Omental fat pad (tissue), 4 donors: ENCODE results near the gene FBXO47. TPM values are rescaled to one million over a fixed set of nuclear protein-coding genes. Genes with fewer than 3 reads are reported as not detected.

Experiments
- ATAC-seq: fragments of 150-250 bp; one replicate; pipeline ENCODE4 v1.9.1; 2016; ENCODE audit warnings: mild to moderate bottlenecking, moderate library complexity; ENCODE audit not compliant: low FRiP score
- DNase-seq: peaks from one replicate; pipeline ENCODE4 v3.0.0-alpha.2; 2019; ENCODE audit warnings: low spot score
- CTCF ChIP-seq, 3 donors: fragments of 450-650 bp; IDR thresholded peaks; one replicate each; pipeline ENCODE4 v1.5.1; 2016 to 2017; ENCODE audit warnings: antibody characterized with exemption in 3 of 3, mild to moderate bottlenecking in 3 of 3, moderate library complexity in 2 of 3
- total RNA-seq, 4 donors: library from RNA; depleted of rRNA; stranded (reverse); fragments of >200 nt; gene quantifications; one replicate each; pipeline ENCODE4 v1.1.0, GENCODE V29; 2016

Gene FBXO47
- total RNA-seq, 4 donors from 2014 or later = not detected

- TF ChIP-seq CTCF (IDR thresholded peaks at IDR 0.05) = no peak
- DNase-seq (no peak), ATAC-seq (no peak)
Measured at GRCh38 chr17:38899421-38899820, 67.8 kb downstream of the FBXO47 start.

DNA sequence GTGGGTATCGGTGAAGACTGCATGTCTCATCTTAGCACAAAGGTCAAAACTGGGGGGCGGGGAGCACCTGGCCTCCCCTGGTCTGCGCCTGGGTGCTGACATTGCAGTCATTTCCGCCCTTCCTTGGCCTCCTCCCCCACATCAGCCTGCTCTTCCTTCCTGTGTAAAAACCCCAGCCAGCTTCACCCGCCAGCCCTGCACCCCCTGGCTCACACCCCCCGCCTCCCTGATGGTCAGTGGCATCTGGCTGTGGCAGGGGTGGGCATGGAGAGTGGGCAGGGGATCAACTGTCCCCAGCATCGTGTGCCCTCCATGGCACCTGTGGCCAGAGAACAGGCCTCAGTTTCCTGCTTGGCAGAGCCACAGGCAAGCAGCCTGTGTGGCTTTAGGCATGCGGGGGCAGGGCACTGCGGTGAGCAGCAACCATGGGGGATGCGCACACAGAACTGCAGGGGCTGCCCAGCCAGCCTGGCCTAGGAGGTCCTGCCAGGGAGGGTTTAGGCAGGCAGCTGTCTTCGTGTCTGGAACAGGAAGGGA lies 68.3 kb downstream of the FBXO47 start:
- no peak for TF ChIP-seq CTCF (IDR thresholded peaks at IDR 0.05)
- DNase-seq (no peak), ATAC-seq (no peak)

DNA sequence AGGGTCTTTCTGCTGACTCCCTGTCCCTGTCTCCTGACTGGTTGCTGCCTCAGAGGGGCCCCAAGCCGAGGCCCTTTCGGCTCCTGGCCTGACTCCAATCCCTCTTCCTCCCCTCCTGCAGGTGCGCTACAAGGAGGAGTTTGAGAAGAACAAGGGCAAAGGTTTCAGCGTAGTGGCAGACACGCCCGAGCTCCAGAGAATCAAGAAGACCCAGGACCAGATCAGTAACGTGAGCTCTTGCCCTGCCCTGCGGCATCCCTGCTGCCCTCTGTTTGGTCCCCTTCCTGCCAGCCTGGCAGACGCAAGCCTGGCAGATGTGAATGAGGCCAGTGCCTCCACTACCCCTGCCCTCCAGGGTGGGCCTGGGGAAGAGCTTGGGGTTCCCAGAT lies 68.9 kb downstream of the FBXO47 start:
- DNase-seq (no peak), ATAC-seq (no peak)

GRCh38 chr17:38897671-38898290 lies 69.4 kb downstream of the FBXO47 start:
- ATAC-seq (no peak), DNase-seq (no peak)
- no peak for TF ChIP-seq CTCF (IDR thresholded peaks at IDR 0.05)

More for the DNA sequence above, 68.9 kb downstream of the FBXO47 start:
- no peak for TF ChIP-seq CTCF (IDR thresholded peaks at IDR 0.05)

- ATAC-seq (no peak), DNase-seq (no peak)
- no peak for TF ChIP-seq CTCF (IDR thresholded peaks at IDR 0.05)
Measured at GRCh38 chr17:38897176-38897575, 70.0 kb downstream of the FBXO47 start.

DNA sequence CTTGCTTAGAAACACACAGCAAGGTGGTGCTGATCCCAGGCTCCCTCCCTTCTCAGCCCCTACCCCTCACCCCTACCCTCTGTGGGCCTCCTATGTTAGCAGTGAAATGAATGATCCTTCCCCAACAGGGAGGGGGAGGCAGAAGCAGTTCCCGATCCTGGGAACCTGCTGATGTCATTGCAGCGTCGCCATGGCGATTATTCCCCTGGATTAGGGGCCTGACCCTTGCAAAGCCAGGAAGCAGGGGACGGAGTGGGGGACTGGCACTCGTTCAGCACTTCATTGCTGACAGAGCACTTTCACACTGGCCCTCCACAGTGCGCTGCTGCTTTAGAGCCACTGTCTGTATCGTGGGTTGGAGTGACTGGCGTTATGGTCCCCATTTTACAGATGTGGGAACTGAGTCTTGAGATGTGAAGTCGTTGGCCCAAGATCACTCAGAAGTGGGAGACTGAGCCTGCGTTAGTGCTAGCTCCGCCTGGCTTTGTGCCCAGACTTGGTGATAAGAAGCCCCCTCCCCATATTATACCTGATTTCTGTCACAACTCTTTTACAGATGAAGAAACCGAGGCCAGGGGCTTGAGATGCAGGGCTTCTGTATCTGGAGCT lies 70.8 kb downstream of the FBXO47 start:
- DNase-seq (no peak), ATAC-seq (no peak)
- TF ChIP-seq CTCF (IDR thresholded peaks at IDR 0.05) = no peak

DNA sequence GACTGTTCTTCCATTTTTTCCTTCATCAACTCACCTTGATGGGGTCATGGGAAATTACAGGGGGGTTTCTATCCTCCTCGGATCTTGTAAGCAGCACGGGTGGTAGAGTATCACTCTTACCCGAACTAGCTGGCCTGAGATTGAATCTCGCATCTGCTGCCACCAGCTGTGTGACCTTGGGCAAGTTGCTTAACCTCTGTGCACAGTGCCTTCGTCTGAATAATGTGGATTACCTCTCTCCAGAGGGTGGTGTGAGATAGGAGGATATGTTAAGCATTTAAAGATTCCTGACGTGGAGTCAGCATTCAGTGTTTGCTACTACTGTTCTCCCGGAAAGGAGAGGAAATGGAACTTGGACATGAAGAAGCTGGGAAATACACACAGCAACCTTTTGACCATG lies 72.9 kb downstream of the FBXO47 start:
- TF ChIP-seq CTCF (IDR thresholded peaks at IDR 0.05) = no peak
- DNase-seq (no peak), ATAC-seq (no peak)
